GM19468 (cell line): ENCODE data around the gene CCDC88C.

Source experiments
- ATAC-seq: cut with Tn5 transposase; IDR thresholded peaks from one replicate; pipeline ENCODE4 v1.9.1; 2021; ENCODE audit warnings: mild to moderate bottlenecking, moderate library complexity, moderate number of reproducible peaks; ENCODE audit not compliant: unreplicated experiment; ENCODE audit errors: extremely low read depth

CCDC88C gene

GRCh38 chr14:91297081-91297711, 120.4 kb downstream of the CCDC88C start:
- no peak for ATAC-seq

- ATAC-seq: no peak
Observed at GRCh38 chr14:91295851-91296796, 121.5 kb downstream of the CCDC88C start.

- no peak for ATAC-seq
Observed at GRCh38 chr14:91295276-91295845, 122.3 kb downstream of the CCDC88C start.

- ATAC-seq: no peak
Observed at GRCh38 chr14:91294153-91294552, 123.5 kb downstream of the CCDC88C start.

GRCh38 chr14:91293281-91293680, 124.3 kb downstream of the CCDC88C start:
- no peak for ATAC-seq

- ATAC-seq: no peak
Observed at GRCh38 chr14:91292491-91292890, 125.1 kb downstream of the CCDC88C start.

GRCh38 chr14:91291786-91292405, 125.7 kb downstream of the CCDC88C start:
- ATAC-seq: no peak

GRCh38 chr14:91290986-91291385, 126.6 kb downstream of the CCDC88C start:
- no peak for ATAC-seq

GRCh38 chr14:91289464-91289863, 128.2 kb downstream of the CCDC88C start:
- no peak for ATAC-seq

- ATAC-seq: no peak
Observed at GRCh38 chr14:91288876-91289275, 128.7 kb downstream of the CCDC88C start.

- ATAC-seq: no peak
Observed at GRCh38 chr14:91286530-91286937, 131.1 kb downstream of the CCDC88C start.

- no peak for ATAC-seq
Observed at GRCh38 chr14:91284791-91285548, 132.7 kb downstream of the CCDC88C start.

GRCh38 chr14:91284146-91284790, 133.4 kb downstream of the CCDC88C start:
- no peak for ATAC-seq

GRCh38 chr14:91283666-91284065, 134.0 kb downstream of the CCDC88C start:
- no peak for ATAC-seq

- no peak for ATAC-seq
Observed at GRCh38 chr14:91282954-91283645, 134.5 kb downstream of the CCDC88C start.

GRCh38 chr14:91281346-91281745, 136.3 kb downstream of the CCDC88C start:
- no peak for ATAC-seq

GRCh38 chr14:91280129-91280528, 137.5 kb downstream of the CCDC88C start:
- ATAC-seq: no peak

GRCh38 chr14:91279354-91279753, 138.3 kb downstream of the CCDC88C start:
- ATAC-seq: no peak

- ATAC-seq: no peak
Observed at GRCh38 chr14:91278383-91278715, 139.3 kb downstream of the CCDC88C start.
